Left lung (tissue), 10 donors: ENCODE data around the gene EAF2. TPM values are rescaled to one million over a fixed set of nuclear protein-coding genes. Genes with fewer than 3 reads are reported as not detected.
"Not testable (repeated sequence)": the region's sequence is repeated elsewhere in the genome, so short reads cannot be mapped to it uniquely, and the experiment has no call there.

Source experiments
- ATAC-seq: fragments of 200-7000 bp; cut with Tn5 transposase; one replicate; pipeline ENCODE4 v1.9.1; 2020; ENCODE audit warnings: moderate library complexity
- DNase-seq, 4 donors: peaks; one replicate each; pipeline ENCODE4 v3.0.0-alpha.2; 2013 to 2020
- H3K27ac ChIP-seq, 2 donors: fragments of 200-600 bp; sonication (generic) in 1 of 2; one replicate each; pipeline versions ENCODE4 v1.5.0 to v1.8.0; 2020 to 2021
- H3K27me3 ChIP-seq, 2 donors: fragments of 200-600 bp; sonication (generic) in 1 of 2; one replicate each; pipeline versions ENCODE4 v1.5.0 to v1.8.0; 2020 to 2021
- H3K36me3 ChIP-seq, 2 donors: fragments of 200-600 bp; sonication (generic) in 1 of 2; one replicate each; pipeline versions ENCODE4 v1.5.0 to v1.8.0; 2020 to 2021
- H3K4me1 ChIP-seq, 2 donors: fragments of 200-600 bp; one replicate each; pipeline ENCODE4 v1.8.0; 2021
- H3K4me3 ChIP-seq, 2 donors: fragments of 200-600 bp; sonication (generic) in 1 of 2; one replicate each; pipeline versions ENCODE4 v1.5.0 to v1.8.0; 2020 to 2021; ENCODE audit warnings: mild to moderate bottlenecking in 1 of 2
- H3K9me3 ChIP-seq, 2 donors: fragments of 200-600 bp; sonication (generic) in 1 of 2; one replicate each; pipeline versions ENCODE4 v1.5.0 to v1.8.0; 2020 to 2021
- CTCF ChIP-seq, 2 donors: fragments of 200-600 bp; sonication (generic) in 1 of 2; IDR thresholded peaks; one replicate each; pipeline versions ENCODE4 v1.5.0 to v1.8.0; 2021; ENCODE audit warnings: antibody characterized with exemption in 2 of 2
- intact Hi-C, 2 donors: fragments of 100-400 bp; cut with DNase I; formaldehyde crosslinking; loops; one replicate each; pipeline versions ENCODE4 v1.11.2 to v1.14.2; 2022
- polyA plus RNA-seq, 6 donors: library from polyadenylated mRNA; unstranded; fragments of 120-200 nt; gene quantifications; one replicate each; pipeline ENCODE4 v1.2.1, GENCODE V29; 2013; ENCODE audit not compliant: insufficient read length in 6 of 6
- total RNA-seq, 2 donors: library from RNA; stranded (reverse); fragmentation: NEBNext Ultra II Directional; extraction: Animal tissue kit (Norgen Biotek cat#: 25700); gene quantifications; one replicate each; pipeline ENCODE4 v1.2.1, GENCODE V29; 2021
- donor health status: DM: no; HTN: yes; CAD: no.
- donor health status: DM: no; HTN: no; CAD: no.

Gene EAF2
- total and polyA plus RNA-seq, 8 donors: 3.6 to 13.5 (median 4.2) TPM

- ATAC-seq (no peak), DNase-seq (no peak)
- H3K27ac ChIP-seq: no peak overlapping the region
- no peaks in the 10 kb centered on the region for H3K27me3 ChIP-seq
- H3K4me1 ChIP-seq: no peaks in the 10 kb centered on the region
- no peak for TF ChIP-seq CTCF (IDR thresholded peaks at IDR 0.05)
- intact Hi-C loops: no loop called here
- no peak overlapping the region for H3K4me3 ChIP-seq
- no peaks in the 10 kb centered on the region for H3K9me3 ChIP-seq
- peaks cover 0 to 9% of the 10 kb centered on the region in 2 donors for H3K36me3 ChIP-seq
Observed at GRCh38 chr3:121852256-121852655, 17.2 kb downstream of the EAF2 start.

GRCh38 chr3:121855555-121855954 is 20.5 kb downstream of the EAF2 start:
- Histone ChIP-seq H3K27ac (no peak overlapping the region), H3K4me1 (no peaks in the 10 kb centered on the region), H3K9me3 (no peaks in the 10 kb centered on the region), H3K27me3 (no peaks in the 10 kb centered on the region), H3K36me3 (peaks cover 0 to 13% of the 10 kb centered on the region in 2 donors), H3K4me3 (no peak overlapping the region)
- intact Hi-C loops: no loop called here
- no peak for TF ChIP-seq CTCF (IDR thresholded peaks at IDR 0.05)
- no peak for DNase-seq
- peak; percentile 61 for ATAC-seq

DNA sequence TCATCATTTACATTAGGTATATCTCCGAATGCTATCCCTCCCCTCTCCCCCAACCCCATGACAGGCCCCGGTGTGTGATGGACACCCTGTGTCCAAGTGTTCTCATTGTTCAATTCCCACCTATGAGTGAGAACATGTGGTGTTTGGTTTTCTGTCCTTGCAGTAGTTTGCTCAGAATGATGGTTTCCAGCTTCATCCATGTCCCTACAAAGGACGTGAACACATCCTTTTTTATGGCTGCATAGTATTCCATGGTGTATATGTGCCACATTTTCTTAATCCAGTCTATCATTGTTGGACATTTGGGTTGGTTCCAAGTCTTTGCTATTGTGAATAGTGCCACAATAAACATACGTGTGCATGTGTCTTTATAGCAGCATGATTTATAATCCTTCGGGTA is 22.8 kb downstream of the EAF2 start:
- intact Hi-C loops: not testable (repeated sequence)

DNA sequence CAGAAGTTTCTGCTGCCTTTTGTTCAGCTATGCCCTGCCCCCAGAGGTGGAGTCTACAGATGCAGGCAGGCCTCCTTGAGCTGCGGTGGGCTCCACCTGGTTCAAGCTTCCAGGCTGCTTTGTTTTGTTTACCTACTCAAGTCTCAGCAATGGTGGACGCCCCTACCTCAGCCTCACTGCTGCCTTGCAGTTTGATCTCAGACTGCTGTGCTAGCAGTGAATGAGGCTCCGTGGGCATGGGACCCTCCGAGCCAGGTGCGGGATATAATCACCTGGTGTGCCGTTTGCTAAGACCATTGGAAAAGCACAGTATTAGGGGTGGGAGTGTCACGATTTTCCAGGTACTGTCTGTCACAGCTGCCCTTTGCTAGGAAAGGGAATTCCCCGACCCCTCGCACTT is 28.2 kb downstream of the EAF2 start:
- H3K9me3 ChIP-seq, H3K27ac ChIP-seq, intact Hi-C loops, ATAC-seq, H3K27me3 ChIP-seq, H3K4me3 ChIP-seq, H3K4me1 ChIP-seq: not testable (repeated sequence)
- peak in 1 of 4 donors; percentile 31 for DNase-seq
- peaks cover 0 to 14% of the 10 kb centered on the region in 2 donors for H3K36me3 ChIP-seq

More for the DNA sequence above, 22.8 kb downstream of the EAF2 start:
- not testable (repeated sequence) for ATAC-seq, DNase-seq, H3K27me3 ChIP-seq, H3K4me1 ChIP-seq, H3K9me3 ChIP-seq, H3K27ac ChIP-seq, H3K4me3 ChIP-seq
- peaks cover 0 to 15% of the 10 kb centered on the region in 2 donors for H3K36me3 ChIP-seq

- Histone ChIP-seq H3K27ac (peak overlapping the region in 1 of 2 donors; percentile 33), H3K4me3 (no peak overlapping the region), H3K27me3 (no peaks in the 10 kb centered on the region), H3K4me1 (peaks cover 0 to 4% of the 10 kb centered on the region in 2 donors), H3K9me3 (no peaks in the 10 kb centered on the region), H3K36me3 (peaks cover 0 to 14% of the 10 kb centered on the region in 2 donors)
- intact Hi-C loops: no loop called here
- ATAC-seq (no peak), DNase-seq (no peak)
- no peak for TF ChIP-seq CTCF (IDR thresholded peaks at IDR 0.05)
Observed at GRCh38 chr3:121863801-121864200, 28.8 kb downstream of the EAF2 start.

- H3K4me1 ChIP-seq: no peaks in the 10 kb centered on the region
- H3K9me3 ChIP-seq: no peaks in the 10 kb centered on the region
- peaks cover 0 to 19% of the 10 kb centered on the region in 2 donors for H3K36me3 ChIP-seq
- H3K27ac ChIP-seq: no peak overlapping the region
- H3K4me3 ChIP-seq: no peak overlapping the region
- no peak for TF ChIP-seq CTCF (IDR thresholded peaks at IDR 0.05)
- intact Hi-C loops: no loop called here
- ATAC-seq (no peak), DNase-seq (no peak)
- H3K27me3 ChIP-seq: no peaks in the 10 kb centered on the region
Observed at GRCh38 chr3:121869736-121870135, 34.7 kb downstream of the EAF2 start.
